Vagina (tissue), 2 donors: ENCODE results near the gene PHACTR3. TPM values are rescaled to one million over a fixed set of nuclear protein-coding genes. Genes with fewer than 3 reads are reported as not detected.

ENCODE experiments used
- DNase-seq, 2 donors: peaks; one replicate each; pipeline ENCODE4 v3.0.0-alpha.2; 2017; ENCODE audit errors: extremely low spot score in 2 of 2
- H3K27ac ChIP-seq: fragments of 200-600 bp; sonication (generic); one replicate; pipeline ENCODE4 v1.5.1; 2019
- H3K27me3 ChIP-seq: fragments of 200-600 bp; sonication (generic); one replicate; pipeline ENCODE4 v1.5.1; 2019
- H3K36me3 ChIP-seq, 2 donors: fragments of 200-600 bp; sonication (generic); one replicate each; pipeline ENCODE4 v1.5.1; 2017 to 2019
- H3K4me1 ChIP-seq: fragments of 200-600 bp; sonication (generic); one replicate; pipeline ENCODE4 v1.5.1; 2019
- H3K4me3 ChIP-seq, 2 donors: fragments of 200-600 bp; sonication (generic); 1 replicate in 1 of 2; 2 replicates in 1 of 2; pipeline ENCODE4 v1.5.1; 2016 to 2019
- H3K9me3 ChIP-seq: fragments of 200-600 bp; sonication (generic); one replicate; pipeline ENCODE4 v1.5.1; 2019
- POLR2A ChIP-seq, 2 donors: fragments of 450-650 bp; IDR thresholded peaks; one replicate each; pipeline ENCODE4 v1.6.1; 2017; ENCODE audit warnings: antibody characterized with exemption in 2 of 2, mild to moderate bottlenecking in 2 of 2, moderate library complexity in 2 of 2
- POLR2AphosphoS5 ChIP-seq, 2 donors: sonication (generic); formaldehyde crosslinking; IDR thresholded peaks; one replicate each; pipeline ENCODE4 v1.9.0; 2017; ENCODE audit warnings: antibody characterized with exemption in 2 of 2, mild to moderate bottlenecking in 2 of 2, low read depth in 1 of 2; ENCODE audit not compliant: insufficient read depth in 1 of 2
- intact Hi-C: fragments of 100-400 bp; cut with DNase I; formaldehyde crosslinking; loops from one replicate; pipeline ENCODE4 v1.15.1; 2023
- total RNA-seq: library from RNA; depleted of rRNA; stranded (reverse); fragments of >200 nt; gene quantifications from one replicate; pipeline ENCODE4 v1.2.3, GENCODE V29; 2016
- TF ChIP-seq, protein P1 (sequence below), 3 experiments: fragments of 450-650 bp in 2 of 3; fragments of 200-600 bp in 1 of 3; sonication (generic) in 1 of 3; IDR thresholded peaks; one replicate each; pipeline ENCODE4 v1.5.1; 2017 to 2019; ENCODE audit warnings: antibody characterized with exemption in 3 of 3, mild to moderate bottlenecking in 2 of 3, moderate library complexity in 2 of 3

PHACTR3 gene
- total RNA-seq, 1 donor from 2014 or later: 8.3 TPM

DNA sequence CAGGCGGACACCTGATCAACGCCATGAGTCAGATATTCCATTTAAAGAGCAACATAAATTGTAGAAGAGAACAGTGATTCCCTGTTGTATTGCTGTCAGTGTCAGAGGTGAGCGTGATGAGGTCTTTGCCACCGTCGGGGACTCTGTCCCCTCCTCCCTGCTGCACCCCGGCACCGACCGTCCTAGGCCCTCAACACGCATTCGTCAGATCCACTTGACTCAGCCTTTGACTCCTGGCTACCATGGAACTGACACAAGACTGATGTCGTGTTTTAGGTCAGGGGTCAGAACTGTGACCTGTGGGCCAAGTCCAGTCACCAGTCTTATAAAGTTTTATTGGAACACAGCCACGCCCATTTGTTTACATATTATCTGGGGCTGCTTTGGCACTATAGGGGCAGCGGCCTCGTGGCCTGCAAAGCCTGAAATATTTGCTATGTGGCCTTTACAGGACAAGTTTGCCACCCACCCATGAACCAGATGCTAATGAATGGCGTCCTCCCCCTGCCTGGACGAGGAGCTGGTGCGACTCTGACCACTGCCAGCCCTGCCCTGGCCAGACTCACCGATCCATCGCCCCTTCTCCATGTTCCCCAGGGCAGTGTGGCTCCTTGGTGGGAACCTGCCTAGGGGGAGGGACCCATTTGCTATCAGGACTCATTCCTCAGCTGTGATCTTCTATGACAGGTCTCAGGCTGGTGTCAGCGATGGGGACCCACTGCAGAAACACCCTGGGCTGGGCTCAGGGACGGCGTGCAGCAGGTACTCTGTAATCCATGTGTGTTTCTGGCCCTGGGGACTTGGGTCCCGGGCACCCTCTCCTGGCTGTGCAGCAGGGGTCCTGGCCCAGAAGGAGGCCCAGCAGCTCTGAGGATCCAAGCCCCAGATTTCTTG, 37.5 kb upstream of the PHACTR3 start:
- Histone ChIP-seq H3K36me3 (no peaks in the 10 kb centered on the region), H3K4me3 (no peak overlapping the region), H3K4me1 (peaks cover 3% of the 10 kb centered on the region), H3K27me3 (no peaks in the 10 kb centered on the region), H3K9me3 (no peaks in the 10 kb centered on the region), H3K27ac (no peak overlapping the region)
- intact Hi-C loops: no loop called here
- peak; percentile 65 to 91 for DNase-seq
- TF ChIP-seq POLR2A (IDR thresholded peaks at IDR 0.05) (no peak), POLR2AphosphoS5 (IDR thresholded peaks at IDR 0.05; ENCODE audit: insufficient read depth in 1 of 2, low read depth in 1 of 2) (no peak)
- TF ChIP-seq, protein P1, sequence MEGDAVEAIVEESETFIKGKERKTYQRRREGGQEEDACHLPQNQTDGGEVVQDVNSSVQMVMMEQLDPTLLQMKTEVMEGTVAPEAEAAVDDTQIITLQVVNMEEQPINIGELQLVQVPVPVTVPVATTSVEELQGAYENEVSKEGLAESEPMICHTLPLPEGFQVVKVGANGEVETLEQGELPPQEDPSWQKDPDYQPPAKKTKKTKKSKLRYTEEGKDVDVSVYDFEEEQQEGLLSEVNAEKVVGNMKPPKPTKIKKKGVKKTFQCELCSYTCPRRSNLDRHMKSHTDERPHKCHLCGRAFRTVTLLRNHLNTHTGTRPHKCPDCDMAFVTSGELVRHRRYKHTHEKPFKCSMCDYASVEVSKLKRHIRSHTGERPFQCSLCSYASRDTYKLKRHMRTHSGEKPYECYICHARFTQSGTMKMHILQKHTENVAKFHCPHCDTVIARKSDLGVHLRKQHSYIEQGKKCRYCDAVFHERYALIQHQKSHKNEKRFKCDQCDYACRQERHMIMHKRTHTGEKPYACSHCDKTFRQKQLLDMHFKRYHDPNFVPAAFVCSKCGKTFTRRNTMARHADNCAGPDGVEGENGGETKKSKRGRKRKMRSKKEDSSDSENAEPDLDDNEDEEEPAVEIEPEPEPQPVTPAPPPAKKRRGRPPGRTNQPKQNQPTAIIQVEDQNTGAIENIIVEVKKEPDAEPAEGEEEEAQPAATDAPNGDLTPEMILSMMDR (IDR thresholded peaks at IDR 0.05): no peak

DNA sequence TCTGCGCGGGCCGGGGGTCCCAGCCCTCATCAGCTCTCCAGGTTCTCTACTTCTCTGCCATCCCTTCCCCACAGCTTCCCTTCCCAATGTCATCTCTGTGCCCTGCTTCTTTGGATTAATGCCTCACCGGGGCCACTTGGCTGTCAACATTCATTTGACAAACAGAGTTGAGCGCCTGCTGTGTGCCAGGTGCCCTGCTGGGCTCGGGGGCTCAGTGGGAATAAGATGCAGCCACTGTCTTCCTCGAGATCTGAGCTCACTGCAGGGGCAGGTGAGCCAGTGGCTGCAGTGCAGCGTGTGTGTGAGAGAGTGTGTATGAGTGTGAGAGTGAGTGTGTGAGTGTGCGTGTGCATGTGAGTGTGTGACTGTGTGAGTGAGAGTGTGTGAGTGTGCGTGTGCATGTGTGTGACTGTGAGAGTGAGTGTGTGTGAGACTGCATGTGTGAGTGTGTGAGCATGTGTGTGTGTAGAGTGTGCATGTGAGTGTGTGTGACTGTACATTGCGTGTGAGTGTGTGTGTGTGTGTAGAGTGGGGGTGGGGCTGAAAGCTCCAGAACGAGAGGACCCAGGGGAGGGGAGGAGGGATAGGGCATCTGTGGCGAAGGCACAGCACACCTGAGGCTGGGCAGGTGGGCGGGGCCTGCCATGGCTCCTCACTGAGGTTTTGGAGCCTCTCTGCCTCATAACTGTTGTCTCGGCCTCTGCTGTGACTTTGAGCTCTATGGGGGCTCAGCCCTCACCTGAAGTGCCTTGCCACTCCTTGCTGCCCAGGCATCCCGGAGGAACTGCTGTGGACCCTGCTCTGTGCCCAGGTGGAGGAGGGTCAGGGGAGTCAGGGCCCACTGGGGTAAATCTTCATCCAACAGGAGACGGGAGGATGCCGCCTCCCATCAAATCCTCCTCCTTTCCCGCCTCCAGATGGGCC, 36.5 kb upstream of the PHACTR3 start:
- H3K36me3 ChIP-seq: no peaks in the 10 kb centered on the region
- no peak overlapping the region for H3K27ac ChIP-seq
- no peak for TF ChIP-seq POLR2AphosphoS5 (IDR thresholded peaks at IDR 0.05; ENCODE audit: insufficient read depth in 1 of 2, low read depth in 1 of 2)
- no peak for TF ChIP-seq POLR2A (IDR thresholded peaks at IDR 0.05)
- TF ChIP-seq, protein P1 (IDR thresholded peaks at IDR 0.05): no peak
- H3K4me3 ChIP-seq: no peak overlapping the region
- H3K27me3 ChIP-seq: no peaks in the 10 kb centered on the region
- peak in 1 of 2 donors; percentile 82 for DNase-seq
- peaks cover 6% of the 10 kb centered on the region for H3K4me1 ChIP-seq
- intact Hi-C loops: no loop called here
- no peaks in the 10 kb centered on the region for H3K9me3 ChIP-seq

GRCh38 chr20:59568509-59569024, 35.8 kb upstream of the PHACTR3 start:
- no peak for TF ChIP-seq POLR2AphosphoS5 (IDR thresholded peaks at IDR 0.05; ENCODE audit: insufficient read depth in 1 of 2, low read depth in 1 of 2)
- no peak for TF ChIP-seq POLR2A (IDR thresholded peaks at IDR 0.05)
- TF ChIP-seq, protein P1 (IDR thresholded peaks at IDR 0.05): no peak
- H3K36me3 ChIP-seq: no peaks in the 10 kb centered on the region
- H3K4me3 ChIP-seq: no peak overlapping the region
- intact Hi-C loops: no loop called here
- H3K4me1 ChIP-seq: peaks cover 6% of the 10 kb centered on the region
- no peaks in the 10 kb centered on the region for H3K27me3 ChIP-seq
- no peak overlapping the region for H3K27ac ChIP-seq
- no peaks in the 10 kb centered on the region for H3K9me3 ChIP-seq
- peak; percentile 55 to 70 for DNase-seq

GRCh38 chr20:59569305-59569704, 35.0 kb upstream of the PHACTR3 start:
- DNase-seq: no peak
- no peaks in the 10 kb centered on the region for H3K27me3 ChIP-seq
- no peak overlapping the region for H3K4me3 ChIP-seq
- peaks cover 6% of the 10 kb centered on the region for H3K4me1 ChIP-seq
- no peaks in the 10 kb centered on the region for H3K36me3 ChIP-seq
- TF ChIP-seq POLR2AphosphoS5 (IDR thresholded peaks at IDR 0.05; ENCODE audit: insufficient read depth in 1 of 2, low read depth in 1 of 2) (no peak), POLR2A (IDR thresholded peaks at IDR 0.05) (no peak)
- TF ChIP-seq, protein P1 (IDR thresholded peaks at IDR 0.05): no peak
- intact Hi-C loops: no loop called here
- no peaks in the 10 kb centered on the region for H3K9me3 ChIP-seq
- H3K27ac ChIP-seq: no peak overlapping the region
